ENCODE data around the gene PLXNA2. TPM values are rescaled to one million over a fixed set of nuclear protein-coding genes. Genes with fewer than 3 reads are reported as not detected.

Gene PLXNA2
- total and polyA plus RNA-seq, 7 donors = 2.4 to 16.1 (median 6.4) TPM

DNA sequence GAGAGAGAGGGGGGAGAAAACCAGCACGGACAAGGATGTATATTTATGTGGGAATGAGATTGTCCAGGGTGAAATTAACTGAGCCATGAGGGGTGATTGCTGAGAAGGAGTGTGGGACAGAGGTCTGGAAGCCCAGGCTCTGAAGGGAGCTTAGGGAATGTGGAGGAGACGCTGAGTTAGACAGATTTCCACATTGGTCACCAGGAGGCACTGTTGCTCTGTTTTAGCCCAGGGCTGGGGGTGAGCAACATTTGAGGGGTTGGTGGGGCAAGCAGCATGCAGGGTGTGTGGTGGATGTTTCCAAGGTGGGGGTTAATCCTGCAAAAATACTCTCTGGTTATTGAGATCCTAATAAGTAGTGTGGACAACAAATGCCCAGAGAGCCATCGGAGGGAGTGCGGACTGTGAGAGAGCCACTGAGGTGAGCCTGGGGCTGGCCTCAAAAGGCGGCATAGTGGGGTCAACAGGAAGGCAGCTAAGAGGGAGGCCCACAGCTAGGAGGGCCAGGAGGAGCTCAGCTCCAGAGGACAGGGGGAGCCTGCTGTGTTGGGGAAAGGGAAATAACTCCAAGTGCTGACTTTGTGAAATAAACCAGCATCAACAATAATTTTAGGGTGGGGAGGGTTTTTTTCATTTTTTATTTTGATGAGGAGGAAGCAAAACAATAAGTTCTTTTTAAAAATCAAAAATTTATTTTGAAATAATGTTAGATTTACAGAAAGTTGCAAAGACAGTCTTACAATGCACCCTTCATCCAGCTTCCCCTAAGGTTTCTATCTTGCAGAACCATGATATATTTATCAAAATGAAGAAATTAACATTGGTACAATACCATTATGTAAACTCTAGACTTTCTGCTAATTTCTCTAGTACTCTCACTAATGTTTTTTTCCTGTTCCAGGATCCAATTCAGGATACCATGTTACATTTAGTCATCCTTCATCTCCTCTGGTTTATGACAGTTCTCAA, 250.4 kb downstream of the PLXNA2 start:
- intact Hi-C loops (cut with DNase I) = no loop called here
- TF ChIP-seq POLR2AphosphoS5 (IDR thresholded peaks at IDR 0.05) (no peak), EP300 (IDR thresholded peaks at IDR 0.05) (no peak), POLR2A (IDR thresholded peaks at IDR 0.05) (no peak)
- TF ChIP-seq, protein P1, sequence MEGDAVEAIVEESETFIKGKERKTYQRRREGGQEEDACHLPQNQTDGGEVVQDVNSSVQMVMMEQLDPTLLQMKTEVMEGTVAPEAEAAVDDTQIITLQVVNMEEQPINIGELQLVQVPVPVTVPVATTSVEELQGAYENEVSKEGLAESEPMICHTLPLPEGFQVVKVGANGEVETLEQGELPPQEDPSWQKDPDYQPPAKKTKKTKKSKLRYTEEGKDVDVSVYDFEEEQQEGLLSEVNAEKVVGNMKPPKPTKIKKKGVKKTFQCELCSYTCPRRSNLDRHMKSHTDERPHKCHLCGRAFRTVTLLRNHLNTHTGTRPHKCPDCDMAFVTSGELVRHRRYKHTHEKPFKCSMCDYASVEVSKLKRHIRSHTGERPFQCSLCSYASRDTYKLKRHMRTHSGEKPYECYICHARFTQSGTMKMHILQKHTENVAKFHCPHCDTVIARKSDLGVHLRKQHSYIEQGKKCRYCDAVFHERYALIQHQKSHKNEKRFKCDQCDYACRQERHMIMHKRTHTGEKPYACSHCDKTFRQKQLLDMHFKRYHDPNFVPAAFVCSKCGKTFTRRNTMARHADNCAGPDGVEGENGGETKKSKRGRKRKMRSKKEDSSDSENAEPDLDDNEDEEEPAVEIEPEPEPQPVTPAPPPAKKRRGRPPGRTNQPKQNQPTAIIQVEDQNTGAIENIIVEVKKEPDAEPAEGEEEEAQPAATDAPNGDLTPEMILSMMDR (IDR thresholded peaks at IDR 0.05) = no peak
- H3K27ac ChIP-seq = no peak overlapping the region
- H3K4me1 ChIP-seq = peaks cover 0 to 4% (median 2%) of the 10 kb centered on the region in 4 donors
- no peak for DNase-seq
- H3K27me3 ChIP-seq = no peaks in the 10 kb centered on the region
- no peaks in the 10 kb centered on the region for H3K36me3 ChIP-seq
- no peaks in the 10 kb centered on the region for H3K9me3 ChIP-seq
- 85% methylated on average over 5 of the region's 5 CpGs for WGBS, 2 donors
- no peak overlapping the region for H3K4me3 ChIP-seq

DNA sequence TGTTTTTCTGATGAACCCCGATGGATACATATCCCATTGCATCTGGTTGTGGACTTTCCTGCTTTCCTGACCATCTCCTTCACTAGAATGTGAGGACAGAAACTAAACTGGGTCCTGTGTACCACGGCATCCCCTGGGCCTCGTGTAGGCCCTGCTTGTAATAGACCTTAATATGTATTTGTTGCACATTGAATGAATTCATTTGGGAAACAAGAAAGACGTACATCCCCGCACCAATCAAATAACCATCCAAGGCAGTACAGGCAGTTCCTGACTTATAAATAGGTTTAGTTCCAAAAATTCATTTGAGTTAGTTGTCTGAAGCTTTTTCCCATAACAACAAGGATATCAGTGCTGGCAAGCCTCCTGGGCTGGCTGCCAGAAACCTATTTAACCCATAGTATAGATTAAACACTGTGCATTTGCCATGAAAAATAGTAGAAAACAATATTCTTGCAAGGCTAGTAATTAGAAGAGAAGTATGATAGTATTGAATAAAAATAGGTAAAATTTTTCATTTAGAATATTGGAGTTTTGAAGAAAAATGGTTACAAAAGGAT, 251.4 kb downstream of the PLXNA2 start:
- DNase-seq = no peak
- Histone ChIP-seq H3K4me1 (peaks cover 0 to 4% (median 2%) of the 10 kb centered on the region in 4 donors), H3K4me3 (no peak overlapping the region), H3K27me3 (no peaks in the 10 kb centered on the region), H3K9me3 (no peaks in the 10 kb centered on the region), H3K27ac (no peak overlapping the region), H3K36me3 (no peaks in the 10 kb centered on the region)
- no peak for TF ChIP-seq POLR2AphosphoS5 (IDR thresholded peaks at IDR 0.05)
- TF ChIP-seq, protein P1 (IDR thresholded peaks at IDR 0.05) = no peak
- no peak for TF ChIP-seq POLR2A (IDR thresholded peaks at IDR 0.05)
- no peak for TF ChIP-seq EP300 (IDR thresholded peaks at IDR 0.05)
- 85 to 91% methylated on average over 5 of the region's 5 CpGs for WGBS, 2 donors
- intact Hi-C loops (cut with DNase I) = no loop called here

DNA sequence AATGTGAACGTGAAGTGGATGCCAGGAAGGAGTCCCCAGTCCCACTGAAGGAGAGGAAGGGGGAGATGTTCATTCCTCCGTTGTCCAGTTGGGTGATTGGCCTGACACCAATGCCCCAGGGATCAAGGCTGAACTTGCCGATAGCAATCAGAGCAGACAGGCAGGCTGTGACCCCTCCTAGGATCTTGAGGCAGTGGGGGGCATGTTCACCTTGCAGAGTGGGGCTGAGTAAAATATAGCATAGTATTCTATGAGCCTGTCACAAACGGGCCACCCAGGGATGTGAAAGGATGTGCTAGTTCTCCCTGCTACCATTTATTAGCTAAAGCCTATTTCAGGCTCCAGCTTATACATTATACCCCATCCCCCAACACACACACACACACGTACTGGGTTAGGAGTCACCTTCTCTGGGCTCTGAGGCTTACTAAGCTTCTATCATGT, 252.6 kb downstream of the PLXNA2 start:
- 89 to 94% methylated on average over 5 of the region's 5 CpGs for WGBS, 2 donors
- Histone ChIP-seq H3K36me3 (no peaks in the 10 kb centered on the region), H3K27ac (no peak overlapping the region), H3K4me1 (no peaks in the 10 kb centered on the region), H3K27me3 (no peaks in the 10 kb centered on the region), H3K9me3 (no peaks in the 10 kb centered on the region), H3K4me3 (no peak overlapping the region)
- intact Hi-C loops (cut with DNase I) = no loop called here
- TF ChIP-seq POLR2A (IDR thresholded peaks at IDR 0.05) (no peak), EP300 (IDR thresholded peaks at IDR 0.05) (no peak), POLR2AphosphoS5 (IDR thresholded peaks at IDR 0.05) (no peak)
- TF ChIP-seq, protein P1 (IDR thresholded peaks at IDR 0.05) = no peak
- no peak for DNase-seq

DNA sequence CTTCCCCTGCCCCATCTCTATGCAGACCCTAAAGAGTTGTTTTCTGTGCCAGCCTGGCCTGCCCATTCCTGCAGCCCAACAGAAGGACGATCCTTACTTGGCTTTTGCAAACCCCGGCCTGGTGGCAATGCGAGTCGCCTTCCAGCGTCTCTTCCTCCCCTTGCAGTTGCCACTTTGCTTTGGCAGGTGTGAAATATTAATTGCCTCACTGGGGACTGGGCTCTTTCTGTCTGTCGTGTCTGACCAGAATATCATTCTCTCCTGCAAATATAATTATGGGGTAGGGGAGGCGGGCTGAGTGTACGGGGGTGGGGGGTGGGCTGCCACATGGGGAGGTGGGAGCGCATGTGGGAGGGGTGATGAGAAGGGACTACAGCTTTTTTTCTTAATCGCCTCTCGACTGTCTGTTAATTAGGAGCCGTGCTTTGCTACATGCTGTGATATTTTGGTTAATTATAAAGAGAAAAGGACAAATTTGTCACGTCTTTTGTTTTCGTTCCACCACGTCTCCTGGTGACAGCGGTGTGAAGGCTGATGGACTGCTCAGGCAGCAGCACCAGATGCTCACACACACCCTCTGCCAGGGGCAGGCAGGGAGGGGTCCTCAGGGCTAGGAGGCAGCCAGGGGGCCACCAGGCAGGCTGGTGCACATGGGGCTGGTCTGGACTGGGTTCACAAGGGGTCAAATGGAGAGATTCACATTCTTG, 253.2 kb downstream of the PLXNA2 start:
- intact Hi-C loops (cut with DNase I) = no loop called here
- Histone ChIP-seq H3K4me3 (no peak overlapping the region), H3K27me3 (no peaks in the 10 kb centered on the region), H3K9me3 (no peaks in the 10 kb centered on the region), H3K27ac (no peak overlapping the region), H3K36me3 (no peaks in the 10 kb centered on the region), H3K4me1 (no peaks in the 10 kb centered on the region)
- no peak for TF ChIP-seq EP300 (IDR thresholded peaks at IDR 0.05)
- TF ChIP-seq POLR2A (IDR thresholded peaks at IDR 0.05) = no peak
- TF ChIP-seq POLR2AphosphoS5 (IDR thresholded peaks at IDR 0.05) = no peak
- TF ChIP-seq, protein P1 (IDR thresholded peaks at IDR 0.05) = no peak
- no peak for DNase-seq
- 90 to 91% methylated on average over 16 of the region's 16 CpGs for WGBS, 2 donors
